ENCODE measurements around the gene SDR9C7. TPM values are rescaled to one million over a fixed set of nuclear protein-coding genes. Genes with fewer than 3 reads are reported as not detected.

Gene SDR9C7
- polyA plus RNA-seq, 1 experiment = not detected

DNA sequence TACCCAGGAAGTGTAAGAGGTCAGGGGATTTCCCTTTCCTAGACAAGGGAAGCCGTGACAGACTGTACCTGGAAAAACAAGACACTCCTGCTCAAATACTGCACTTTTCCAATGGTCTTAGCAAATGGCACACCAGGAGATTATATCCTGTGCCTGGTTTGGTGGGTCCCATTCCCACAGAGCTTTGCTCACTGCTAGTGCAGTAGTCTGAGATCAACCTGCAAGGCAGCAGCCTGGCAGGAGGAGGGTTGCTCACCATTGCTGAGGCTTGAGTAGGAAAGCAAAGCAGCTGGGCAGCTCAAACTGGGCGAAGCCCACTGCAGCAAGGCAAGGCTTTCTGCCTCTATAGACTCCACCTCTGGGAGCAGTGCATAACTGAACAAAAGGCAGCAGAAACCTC, 24.2 kb upstream of the SDR9C7 start:
- H3K27me3 ChIP-seq (ENCODE audit: control insufficient read depth, insufficient read depth, low read length) = peaks cover 8% of the 10 kb centered on the region
- no peak for TF ChIP-seq CTCF (IDR thresholded peaks at IDR 0.05; ENCODE audit: insufficient read depth, low read depth, low read length)
- ChIA-PET POLR2A (interaction anchor here (0.6 kb wide), 1 partner anchor 10 kb away, joined by 3 read pairs; no protein-coding TSS in a partner anchor), CTCF (interaction anchor here (0.6 kb wide), 1 partner anchor 9 kb away, joined by 3 read pairs; no protein-coding TSS in a partner anchor)
- H3K36me3 ChIP-seq (ENCODE audit: control insufficient read depth, insufficient read depth, low read length) = no peaks in the 10 kb centered on the region
- DNase-seq (ENCODE audit: low read depth) = no peak
- H3K4me3 ChIP-seq (ENCODE audit: low read depth, low read length) = no peak overlapping the region

GRCh38 chr12:56957229-56958052, 23.2 kb upstream of the SDR9C7 start, which contains the start of gene RDH16:
Gene RDH16 (minus strand): TSS chr12:56957608. CDS start chr12:56957462, 146 bp downstream.
- CTCF ChIA-PET = interaction anchor here (0.6 kb wide), 1 partner anchor 8 kb away, joined by 3 read pairs; no protein-coding TSS in a partner anchor
- H3K27me3 ChIP-seq (ENCODE audit: control insufficient read depth, insufficient read depth, low read length) = peaks cover 10% of the 10 kb centered on the region
- POLR2A ChIA-PET = no interaction called here
- no peak for DNase-seq (ENCODE audit: low read depth)
- TF ChIP-seq CTCF (IDR thresholded peaks at IDR 0.05; ENCODE audit: insufficient read depth, low read depth, low read length) = no peak
- no peak within 1 kb of the TSS for H3K4me3 ChIP-seq (ENCODE audit: low read depth, low read length)
- no peaks in the 10 kb centered on the region for H3K36me3 ChIP-seq (ENCODE audit: control insufficient read depth, insufficient read depth, low read length)

DNA sequence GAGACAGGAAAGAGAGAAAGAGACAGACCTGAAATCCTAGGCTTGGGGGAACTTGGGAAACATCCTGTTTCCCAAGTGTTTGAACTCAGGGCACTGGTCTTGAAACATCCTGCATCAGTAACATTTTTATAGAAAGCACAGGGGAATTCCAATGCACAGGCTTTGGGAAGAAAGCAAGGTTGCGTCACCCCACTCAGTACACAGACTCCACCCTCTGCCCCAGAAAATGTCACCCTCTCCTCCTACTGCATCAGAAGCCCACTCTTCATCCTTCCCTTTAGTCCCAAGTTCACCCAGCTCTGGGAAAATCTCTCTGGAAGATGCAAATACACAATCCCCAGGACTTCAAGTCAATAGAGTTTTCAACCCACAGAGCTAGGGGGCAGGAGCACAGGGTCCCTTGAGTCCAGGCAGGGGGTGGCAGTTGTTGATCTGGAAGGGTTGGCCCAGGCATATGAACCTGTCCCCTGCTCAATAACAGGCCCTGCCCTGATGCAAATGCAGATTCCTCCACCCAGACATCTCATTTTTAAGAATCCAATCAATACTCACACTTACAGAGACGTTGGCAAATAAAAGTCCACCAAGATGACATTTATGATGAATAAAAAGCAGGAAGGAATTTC, 21.5 kb upstream of the SDR9C7 start:
- POLR2A ChIA-PET = no interaction called here
- TF ChIP-seq CTCF (IDR thresholded peaks at IDR 0.05; ENCODE audit: insufficient read depth, low read depth, low read length) = no peak
- no peak for DNase-seq (ENCODE audit: low read depth)
- no peaks in the 10 kb centered on the region for H3K36me3 ChIP-seq (ENCODE audit: control insufficient read depth, insufficient read depth, low read length)
- CTCF ChIA-PET = no interaction called here
- no peak overlapping the region for H3K4me3 ChIP-seq (ENCODE audit: low read depth, low read length)
- peaks cover 12% of the 10 kb centered on the region for H3K27me3 ChIP-seq (ENCODE audit: control insufficient read depth, insufficient read depth, low read length)

DNA sequence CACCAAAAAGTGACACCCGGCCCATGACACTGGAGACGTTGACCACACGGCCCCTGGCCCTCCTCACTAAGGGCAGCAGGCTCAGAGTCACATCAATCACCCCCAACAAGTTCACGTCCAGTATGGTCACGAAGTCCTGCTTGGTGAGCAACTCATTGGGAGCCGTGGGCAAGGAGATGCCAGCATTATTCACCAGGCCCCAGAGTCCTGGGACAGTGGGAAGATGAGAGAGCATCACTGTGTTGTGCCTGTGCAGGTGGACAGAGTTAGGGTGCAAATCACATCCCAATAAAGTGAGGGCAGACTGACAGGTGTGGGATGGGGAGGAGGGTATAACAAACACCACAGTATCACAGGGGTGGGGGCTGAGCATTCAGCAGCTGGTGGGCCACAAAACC, 20.7 kb upstream of the SDR9C7 start:
- no peaks in the 10 kb centered on the region for H3K36me3 ChIP-seq (ENCODE audit: control insufficient read depth, insufficient read depth, low read length)
- ChIA-PET POLR2A (no interaction called here), CTCF (no interaction called here)
- no peak overlapping the region for H3K4me3 ChIP-seq (ENCODE audit: low read depth, low read length)
- H3K27me3 ChIP-seq (ENCODE audit: control insufficient read depth, insufficient read depth, low read length) = peaks cover 12% of the 10 kb centered on the region
- no peak for DNase-seq (ENCODE audit: low read depth)
- no peak for TF ChIP-seq CTCF (IDR thresholded peaks at IDR 0.05; ENCODE audit: insufficient read depth, low read depth, low read length)

All from BJ (cell line).